GM23338 (cell line): ENCODE measurements around the gene NEURL1. TPM values are rescaled to one million over a fixed set of nuclear protein-coding genes. Genes with fewer than 3 reads are reported as not detected.

Source experiments
- ATAC-seq: fragments of 200-7000 bp; cut with Tn5 transposase; 3 replicates; pipeline ENCODE4 v1.9.1; 2020
- DNase-seq: peaks from one replicate; pipeline ENCODE4 v3.0.0-alpha.2; 2015; ENCODE audit warnings: low spot score
- H2AFZ ChIP-seq: fragments of 200-600 bp; sonication (generic); 2 replicates; pipeline ENCODE4 v1.8.0; 2016; ENCODE audit warnings: antibody characterized with exemption, mild to moderate bottlenecking, moderate library complexity
- H3F3A ChIP-seq: fragments of 200-600 bp; sonication (generic); replicated peaks from 2 replicates; pipeline ENCODE4 v1.8.0; 2017; ENCODE audit warnings: antibody characterized with exemption, mixed run types, low read depth
- H3K27ac ChIP-seq: fragments of 200-600 bp; sonication (generic); 2 replicates; pipeline ENCODE4 v1.6.1; 2016; ENCODE audit warnings: low read depth
- H3K27me3 ChIP-seq: fragments of 200-600 bp; sonication (generic); 2 replicates; pipeline ENCODE4 v1.8.0; 2016; ENCODE audit warnings: mild to moderate bottlenecking, mixed run types, moderate library complexity; ENCODE audit not compliant: insufficient read depth
- H3K36me3 ChIP-seq: fragments of 200-600 bp; sonication (generic); 2 replicates; pipeline ENCODE4 v1.8.0; 2016; ENCODE audit warnings: mild to moderate bottlenecking; ENCODE audit not compliant: insufficient read depth
- H3K4me1 ChIP-seq: fragments of 200-600 bp; sonication (generic); 2 replicates; pipeline ENCODE4 v1.8.0; 2016; ENCODE audit warnings: mild to moderate bottlenecking, moderate library complexity; ENCODE audit not compliant: insufficient read depth
- H3K4me2 ChIP-seq: fragments of 200-600 bp; sonication (generic); 2 replicates; pipeline ENCODE4 v1.7.1; 2017; ENCODE audit warnings: mixed run types
- H3K4me3 ChIP-seq: fragments of 200-600 bp; sonication (generic); 2 replicates; pipeline ENCODE4 v1.6.1; 2016; ENCODE audit warnings: mixed run types
- H3K79me2 ChIP-seq: fragments of 200-600 bp; sonication (generic); replicated peaks from 2 replicates; pipeline ENCODE4 v1.8.0; 2017; ENCODE audit warnings: mild to moderate bottlenecking; ENCODE audit not compliant: insufficient read depth
- H3K9me2 ChIP-seq: fragments of 200-600 bp; sonication (generic); 2 replicates; pipeline ENCODE4 v1.8.0; 2017; ENCODE audit not compliant: insufficient read depth
- H4K20me1 ChIP-seq: fragments of 200-600 bp; sonication (generic); replicated peaks from 2 replicates; pipeline ENCODE4 v1.8.0; 2017; ENCODE audit warnings: mild to moderate bottlenecking; ENCODE audit not compliant: insufficient read depth
- H3K27ac Mint-ChIP-seq: 2 replicates; pipeline ENCODE4 v1.8.0; 2020; ENCODE audit warnings: inconsistent platforms, mild to moderate bottlenecking, moderate library complexity, mixed read lengths
- H3K27me3 Mint-ChIP-seq: 3 replicates; pipeline ENCODE4 v1.8.0; 2022; ENCODE audit warnings: low read depth, mild to moderate bottlenecking, moderate library complexity, mixed read lengths, inconsistent platforms; ENCODE audit not compliant: insufficient read depth, poor library complexity
- H3K36me3 Mint-ChIP-seq: 3 replicates; pipeline ENCODE4 v1.8.0; 2021; ENCODE audit warnings: low read depth, mild to moderate bottlenecking, inconsistent platforms, moderate library complexity, mixed read lengths
- H3K4me1 Mint-ChIP-seq: 3 replicates; pipeline ENCODE4 v1.8.0; 2020; ENCODE audit warnings: mild to moderate bottlenecking, inconsistent platforms, mixed read lengths
- H3K4me3 Mint-ChIP-seq: 3 replicates; pipeline ENCODE4 v1.8.0; 2021; ENCODE audit warnings: moderate library complexity, mild to moderate bottlenecking, inconsistent platforms, mixed read lengths
- H3K9me3 Mint-ChIP-seq: 3 replicates; pipeline ENCODE4 v1.8.0; 2020; ENCODE audit warnings: moderate library complexity, mild to moderate bottlenecking, inconsistent platforms, mixed read lengths
- CREB1 ChIP-seq: fragments of 250-450 bp; sonication (Bioruptor Pico); IDR thresholded peaks from 2 replicates; pipeline ENCODE4 v1.5.0; 2020; ENCODE audit warnings: low read depth, mild to moderate bottlenecking, moderate library complexity
- EZH2phosphoT487 ChIP-seq: fragments of 200-600 bp; sonication (generic); IDR thresholded peaks from one replicate; pipeline ENCODE4 v1.8.1; 2018; ENCODE audit warnings: antibody characterized with exemption; ENCODE audit not compliant: unreplicated experiment
- NANOG ChIP-seq: IDR thresholded peaks from 2 replicates; pipeline ENCODE4 v1.6.1; 2016; ENCODE audit warnings: antibody characterized with exemption, borderline replicate concordance
- POLR2AphosphoS5 ChIP-seq: IDR thresholded peaks from 2 replicates; pipeline ENCODE4 v1.6.1; 2016; ENCODE audit warnings: antibody characterized with exemption, low read depth
- STAT1 ChIP-seq: IDR thresholded peaks from one replicate; pipeline ENCODE4 v1.6.1; 2016; ENCODE audit warnings: antibody characterized with exemption; ENCODE audit not compliant: unreplicated experiment
- ZNF114 ChIP-seq: fragments of 250-450 bp; sonication (Bioruptor Pico); IDR thresholded peaks from 2 replicates; pipeline ENCODE4 v1.5.0; 2020; ENCODE audit warnings: mild to moderate bottlenecking, moderate library complexity
- ZNF331 ChIP-seq: fragments of 250-450 bp; sonication (Bioruptor Pico); IDR thresholded peaks from 2 replicates; pipeline ENCODE4 v1.5.0; 2020; ENCODE audit warnings: low read depth, mild to moderate bottlenecking, moderate library complexity
- polyA plus RNA-seq: library from polyadenylated mRNA; unstranded; fragments of >200 nt; fragmentation: Nextera tagmentation; extraction: Ambion mirVana; gene quantifications from 2 replicates; pipeline ENCODE4 v1.2.1, GENCODE V29; 2016
- total RNA-seq: library from RNA; depleted of rRNA; stranded (reverse); fragments of >200 nt; shearing (Covaris generic); gene quantifications from 2 replicates; pipeline ENCODE4 v1.2.3, GENCODE V29; 2014
- TF ChIP-seq, protein P1 (sequence below): IDR thresholded peaks from one replicate; pipeline ENCODE4 v1.6.1; 2018; ENCODE audit warnings: antibody characterized with exemption; ENCODE audit not compliant: unreplicated experiment
- TF ChIP-seq, protein P2 (sequence below): IDR thresholded peaks from 2 replicates; pipeline ENCODE4 v1.6.1; 2016; ENCODE audit warnings: antibody characterized with exemption
- TF ChIP-seq, protein P3 (sequence below), 2 experiments: fragments of 200-600 bp in 1 of 2; sonication (generic) in 1 of 2; conservative IDR thresholded peaks; 2 replicates each; pipeline versions ENCODE4 v1.5.1 to v1.6.1; 2016 to 2017; ENCODE audit warnings: antibody characterized with exemption in 2 of 2, low read depth in 2 of 2, mild to moderate bottlenecking in 2 of 2, moderate library complexity in 1 of 2

NEURL1 gene
- total and polyA plus RNA-seq, 2 experiments from 2014 or later: 0.82 to 1.1 TPM

DNA sequence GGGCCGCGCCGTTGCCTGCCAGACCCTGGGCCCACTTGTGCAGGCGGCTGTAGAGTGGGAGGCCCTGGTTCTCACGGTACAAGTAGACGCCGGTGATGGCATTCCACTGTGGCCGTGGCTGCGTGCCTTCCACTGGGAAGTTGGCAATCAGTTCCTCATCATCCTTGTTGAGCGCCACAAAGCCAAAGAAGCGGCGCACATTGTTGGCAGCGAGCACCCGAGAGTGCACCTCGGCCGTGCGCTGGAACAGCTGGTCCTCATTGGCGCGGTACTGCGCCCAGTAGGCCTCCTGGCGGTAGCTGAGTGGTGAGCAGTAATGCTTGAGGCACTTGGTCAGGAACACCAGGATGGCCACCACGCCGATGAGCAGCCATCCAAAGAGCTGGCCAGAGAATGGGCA is 46.3 kb upstream of the NEURL1 start:
- H3K79me2 ChIP-seq: no peaks in the 10 kb centered on the region
- no peaks in the 10 kb centered on the region; the same call in 2 of the 3 replicates for H3K9me3 Mint-ChIP-seq
- H3K4me3 ChIP-seq: no peak overlapping the region
- H3K4me1 Mint-ChIP-seq: peaks cover 12% of the 10 kb centered on the region
- no peak overlapping the region for H3K27ac ChIP-seq
- DNase-seq (no peak), ATAC-seq (no peak)
- no peaks in the 10 kb centered on the region for H3K27me3 ChIP-seq
- no peak overlapping the region for H3K4me3 Mint-ChIP-seq
- H2AFZ ChIP-seq: no peak overlapping the region
- no peak overlapping the region for H3K27ac Mint-ChIP-seq
- no peaks in the 10 kb centered on the region; the same call in 1 of the 2 replicates for H3K4me1 ChIP-seq
- no peaks in the 10 kb centered on the region for H3K9me2 ChIP-seq
- no peaks in the 10 kb centered on the region for H3F3A ChIP-seq
- no peak overlapping the region for H3K4me2 ChIP-seq
- peaks cover 63% of the 10 kb centered on the region for H3K36me3 Mint-ChIP-seq
- TF ChIP-seq, protein P1, sequence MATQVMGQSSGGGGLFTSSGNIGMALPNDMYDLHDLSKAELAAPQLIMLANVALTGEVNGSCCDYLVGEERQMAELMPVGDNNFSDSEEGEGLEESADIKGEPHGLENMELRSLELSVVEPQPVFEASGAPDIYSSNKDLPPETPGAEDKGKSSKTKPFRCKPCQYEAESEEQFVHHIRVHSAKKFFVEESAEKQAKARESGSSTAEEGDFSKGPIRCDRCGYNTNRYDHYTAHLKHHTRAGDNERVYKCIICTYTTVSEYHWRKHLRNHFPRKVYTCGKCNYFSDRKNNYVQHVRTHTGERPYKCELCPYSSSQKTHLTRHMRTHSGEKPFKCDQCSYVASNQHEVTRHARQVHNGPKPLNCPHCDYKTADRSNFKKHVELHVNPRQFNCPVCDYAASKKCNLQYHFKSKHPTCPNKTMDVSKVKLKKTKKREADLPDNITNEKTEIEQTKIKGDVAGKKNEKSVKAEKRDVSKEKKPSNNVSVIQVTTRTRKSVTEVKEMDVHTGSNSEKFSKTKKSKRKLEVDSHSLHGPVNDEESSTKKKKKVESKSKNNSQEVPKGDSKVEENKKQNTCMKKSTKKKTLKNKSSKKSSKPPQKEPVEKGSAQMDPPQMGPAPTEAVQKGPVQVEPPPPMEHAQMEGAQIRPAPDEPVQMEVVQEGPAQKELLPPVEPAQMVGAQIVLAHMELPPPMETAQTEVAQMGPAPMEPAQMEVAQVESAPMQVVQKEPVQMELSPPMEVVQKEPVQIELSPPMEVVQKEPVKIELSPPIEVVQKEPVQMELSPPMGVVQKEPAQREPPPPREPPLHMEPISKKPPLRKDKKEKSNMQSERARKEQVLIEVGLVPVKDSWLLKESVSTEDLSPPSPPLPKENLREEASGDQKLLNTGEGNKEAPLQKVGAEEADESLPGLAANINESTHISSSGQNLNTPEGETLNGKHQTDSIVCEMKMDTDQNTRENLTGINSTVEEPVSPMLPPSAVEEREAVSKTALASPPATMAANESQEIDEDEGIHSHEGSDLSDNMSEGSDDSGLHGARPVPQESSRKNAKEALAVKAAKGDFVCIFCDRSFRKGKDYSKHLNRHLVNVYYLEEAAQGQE: no peak
- no peak for TF ChIP-seq EZH2phosphoT487
- TF ChIP-seq, protein P2, sequence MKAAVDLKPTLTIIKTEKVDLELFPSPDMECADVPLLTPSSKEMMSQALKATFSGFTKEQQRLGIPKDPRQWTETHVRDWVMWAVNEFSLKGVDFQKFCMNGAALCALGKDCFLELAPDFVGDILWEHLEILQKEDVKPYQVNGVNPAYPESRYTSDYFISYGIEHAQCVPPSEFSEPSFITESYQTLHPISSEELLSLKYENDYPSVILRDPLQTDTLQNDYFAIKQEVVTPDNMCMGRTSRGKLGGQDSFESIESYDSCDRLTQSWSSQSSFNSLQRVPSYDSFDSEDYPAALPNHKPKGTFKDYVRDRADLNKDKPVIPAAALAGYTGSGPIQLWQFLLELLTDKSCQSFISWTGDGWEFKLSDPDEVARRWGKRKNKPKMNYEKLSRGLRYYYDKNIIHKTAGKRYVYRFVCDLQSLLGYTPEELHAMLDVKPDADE: no peak
- TF ChIP-seq ZNF331 (CRISPR knock-in tag): no peak
- no peak for TF ChIP-seq ZNF114
- no peak for TF ChIP-seq NANOG
- no peak for TF ChIP-seq STAT1
- TF ChIP-seq POLR2AphosphoS5: no peak
- H3K27me3 Mint-ChIP-seq: peaks cover 15% of the 10 kb centered on the region
- H4K20me1 ChIP-seq: no peaks in the 10 kb centered on the region; the same call in 1 of the 2 replicates
- peaks cover 33% of the 10 kb centered on the region for H3K36me3 ChIP-seq

DNA sequence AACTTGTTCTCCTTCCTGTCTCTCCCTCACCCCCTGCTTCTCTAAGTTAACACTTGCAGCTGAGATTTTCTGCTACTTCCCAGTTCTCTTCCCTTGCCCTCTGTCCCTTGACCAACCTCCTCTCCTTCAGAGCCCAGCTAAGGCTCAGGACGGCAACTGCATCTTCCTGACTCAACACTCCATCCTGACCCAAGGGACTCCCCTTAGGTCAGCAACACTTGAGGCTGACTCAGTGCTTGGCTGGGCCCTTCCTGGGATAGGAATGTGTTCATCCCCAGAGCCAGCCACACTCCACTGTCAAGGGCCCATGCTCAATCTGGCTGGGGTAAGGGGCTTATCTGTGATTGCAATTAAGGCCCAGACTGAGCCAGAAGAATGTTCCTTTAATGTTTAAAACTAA is 44.8 kb upstream of the NEURL1 start:
- Histone ChIP-seq H3K36me3 (peaks cover 27% of the 10 kb centered on the region), H4K20me1 (no peaks in the 10 kb centered on the region; the same call in 1 of the 2 replicates), H3K79me2 (no peaks in the 10 kb centered on the region), H2AFZ (no peak overlapping the region), H3K27ac (no peak overlapping the region), H3K4me1 (no peaks in the 10 kb centered on the region; the same call in 1 of the 2 replicates), H3K4me2 (no peak overlapping the region), H3K27me3 (no peaks in the 10 kb centered on the region), H3K4me3 (no peak overlapping the region), H3F3A (no peaks in the 10 kb centered on the region), H3K9me2 (no peaks in the 10 kb centered on the region)
- Mint-ChIP-seq H3K27ac (no peak overlapping the region), H3K4me1 (peaks cover 12% of the 10 kb centered on the region), H3K36me3 (peaks cover 49% of the 10 kb centered on the region), H3K4me3 (no peak overlapping the region), H3K27me3 (peaks cover 21% of the 10 kb centered on the region), H3K9me3 (no peaks in the 10 kb centered on the region; the same call in 2 of the 3 replicates)
- no peak for DNase-seq
- TF ChIP-seq, protein P2: no peak
- TF ChIP-seq, protein P3, sequence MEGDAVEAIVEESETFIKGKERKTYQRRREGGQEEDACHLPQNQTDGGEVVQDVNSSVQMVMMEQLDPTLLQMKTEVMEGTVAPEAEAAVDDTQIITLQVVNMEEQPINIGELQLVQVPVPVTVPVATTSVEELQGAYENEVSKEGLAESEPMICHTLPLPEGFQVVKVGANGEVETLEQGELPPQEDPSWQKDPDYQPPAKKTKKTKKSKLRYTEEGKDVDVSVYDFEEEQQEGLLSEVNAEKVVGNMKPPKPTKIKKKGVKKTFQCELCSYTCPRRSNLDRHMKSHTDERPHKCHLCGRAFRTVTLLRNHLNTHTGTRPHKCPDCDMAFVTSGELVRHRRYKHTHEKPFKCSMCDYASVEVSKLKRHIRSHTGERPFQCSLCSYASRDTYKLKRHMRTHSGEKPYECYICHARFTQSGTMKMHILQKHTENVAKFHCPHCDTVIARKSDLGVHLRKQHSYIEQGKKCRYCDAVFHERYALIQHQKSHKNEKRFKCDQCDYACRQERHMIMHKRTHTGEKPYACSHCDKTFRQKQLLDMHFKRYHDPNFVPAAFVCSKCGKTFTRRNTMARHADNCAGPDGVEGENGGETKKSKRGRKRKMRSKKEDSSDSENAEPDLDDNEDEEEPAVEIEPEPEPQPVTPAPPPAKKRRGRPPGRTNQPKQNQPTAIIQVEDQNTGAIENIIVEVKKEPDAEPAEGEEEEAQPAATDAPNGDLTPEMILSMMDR (conservative IDR thresholded peaks at IDR 0.05; ENCODE audit: low read depth in 2 of 2): no peak
- no peak for TF ChIP-seq NANOG
- TF ChIP-seq STAT1: no peak
- no peak for TF ChIP-seq ZNF331 (CRISPR knock-in tag)
- TF ChIP-seq EZH2phosphoT487: no peak
- TF ChIP-seq POLR2AphosphoS5: no peak
- no peak for TF ChIP-seq CREB1 (CRISPR knock-in tag)
- no peak for ATAC-seq
